Measurements from ENCODE around the gene BNC1. TPM values are rescaled to one million over a fixed set of nuclear protein-coding genes. Genes with fewer than 3 reads are reported as not detected.

Gene BNC1
- total and polyA plus RNA-seq, 2 experiments from 2014 or later: 23.1 to 24.3 TPM

GRCh38 chr15:83282776-83283137 lies 1.7 kb downstream of the BNC1 start:
- Histone ChIP-seq H2AFZ (peak overlapping the region; percentile 94), H3K4me3 (peak overlapping the region; percentile 72), H3K27ac (peak overlapping the region; percentile 56)

GRCh38 chr15:83282141-83282540 lies 2.3 kb downstream of the BNC1 start:
- Histone ChIP-seq H3K9me2 (replicated peaks; ENCODE audit: insufficient read depth) (no peaks in the 10 kb centered on the region), H4K20me1 (ENCODE audit: insufficient read depth, poor library complexity, severe bottlenecking) (no peaks in the 10 kb centered on the region), H3K79me2 (peaks cover 6% of the 10 kb centered on the region), H3K4me1 (ENCODE audit: insufficient read depth) (peaks cover 8% of the 10 kb centered on the region), H3K27ac (no peak overlapping the region), H3K27me3 (peaks cover 81% of the 10 kb centered on the region), H3K9me3 (ENCODE audit: low read depth) (no peaks in the 10 kb centered on the region), H3K4me2 (peak overlapping the region; percentile 90), H3K4me3 (no peak overlapping the region), H3K36me3 (replicated peaks; ENCODE audit: insufficient read depth, low read depth) (no peaks in the 10 kb centered on the region), H2AFZ (no peak overlapping the region)
- TF ChIP-seq CTCF (IDR thresholded peaks at IDR 0.05; ENCODE audit: poor library complexity): no peak
- TF ChIP-seq EZH2phosphoT487 (IDR thresholded peaks at IDR 0.05; ENCODE audit: low read depth, severe bottlenecking, unreplicated experiment): no peak
- TF ChIP-seq EZH2 (IDR thresholded peaks at IDR 0.05; ENCODE audit: borderline replicate concordance): no peak
- WGBS (ENCODE audit: low lambda C conversion rate, missing lambda C conversion rate): 89% methylated on average over 5 of the region's 5 CpGs
- DNase-seq (ENCODE audit: low spot score): no peak

More at GRCh38 chr15:83282776-83283137, 1.7 kb downstream of the BNC1 start:
- peaks cover 6% of the 10 kb centered on the region for H3K79me2 ChIP-seq
- WGBS (ENCODE audit: low lambda C conversion rate, missing lambda C conversion rate): 13% methylated on average over 9 of the region's 10 CpGs
- peak; percentile 45 for DNase-seq (ENCODE audit: low spot score)
- TF ChIP-seq EZH2 (IDR thresholded peaks at IDR 0.05; ENCODE audit: borderline replicate concordance) (no peak), EZH2phosphoT487 (IDR thresholded peaks at IDR 0.05; ENCODE audit: low read depth, severe bottlenecking, unreplicated experiment) (no peak), CTCF (IDR thresholded peaks at IDR 0.05; ENCODE audit: poor library complexity) (no peak)
- H3K4me2 ChIP-seq: peak overlapping the region; percentile 90
- H4K20me1 ChIP-seq (ENCODE audit: insufficient read depth, poor library complexity, severe bottlenecking): no peaks in the 10 kb centered on the region
- no peaks in the 10 kb centered on the region for H3K9me3 ChIP-seq (ENCODE audit: low read depth)
- H3K36me3 ChIP-seq (replicated peaks; ENCODE audit: insufficient read depth, low read depth): no peaks in the 10 kb centered on the region
- H3K9me2 ChIP-seq (replicated peaks; ENCODE audit: insufficient read depth): no peaks in the 10 kb centered on the region
- peaks cover 8% of the 10 kb centered on the region for H3K4me1 ChIP-seq (ENCODE audit: insufficient read depth)
- H3K27me3 ChIP-seq: peaks cover 84% of the 10 kb centered on the region

GRCh38 chr15:83278191-83278590 lies 6.3 kb downstream of the BNC1 start:
- peaks cover 10% of the 10 kb centered on the region for H3K79me2 ChIP-seq
- TF ChIP-seq EZH2 (IDR thresholded peaks at IDR 0.05; ENCODE audit: borderline replicate concordance) (no peak), CTCF (IDR thresholded peaks at IDR 0.05; ENCODE audit: poor library complexity) (no peak), EZH2phosphoT487 (IDR thresholded peaks at IDR 0.05; ENCODE audit: low read depth, severe bottlenecking, unreplicated experiment) (no peak)
- H3K9me2 ChIP-seq (replicated peaks; ENCODE audit: insufficient read depth): no peaks in the 10 kb centered on the region
- H3K4me2 ChIP-seq: no peak overlapping the region
- H2AFZ ChIP-seq: no peak overlapping the region
- no peak for DNase-seq (ENCODE audit: low spot score)
- H3K4me3 ChIP-seq: no peak overlapping the region
- H3K27me3 ChIP-seq: peaks cover 47% of the 10 kb centered on the region
- H3K4me1 ChIP-seq (ENCODE audit: insufficient read depth): peaks cover 3% of the 10 kb centered on the region
- H4K20me1 ChIP-seq (ENCODE audit: insufficient read depth, poor library complexity, severe bottlenecking): no peaks in the 10 kb centered on the region
- no peak overlapping the region for H3K27ac ChIP-seq
- H3K9me3 ChIP-seq (ENCODE audit: low read depth): no peaks in the 10 kb centered on the region
- H3K36me3 ChIP-seq (replicated peaks; ENCODE audit: insufficient read depth, low read depth): no peaks in the 10 kb centered on the region

- Histone ChIP-seq H3K27ac (no peak overlapping the region), H3K79me2 (peaks cover 10% of the 10 kb centered on the region), H3K4me3 (no peak overlapping the region), H3K9me3 (ENCODE audit: low read depth) (no peaks in the 10 kb centered on the region), H2AFZ (no peak overlapping the region), H3K9me2 (replicated peaks; ENCODE audit: insufficient read depth) (no peaks in the 10 kb centered on the region), H3K4me1 (ENCODE audit: insufficient read depth) (no peaks in the 10 kb centered on the region), H3K27me3 (peaks cover 32% of the 10 kb centered on the region), H3K36me3 (replicated peaks; ENCODE audit: insufficient read depth, low read depth) (no peaks in the 10 kb centered on the region), H3K4me2 (no peak overlapping the region), H4K20me1 (ENCODE audit: insufficient read depth, poor library complexity, severe bottlenecking) (no peaks in the 10 kb centered on the region)
- TF ChIP-seq EZH2phosphoT487 (IDR thresholded peaks at IDR 0.05; ENCODE audit: low read depth, severe bottlenecking, unreplicated experiment) (no peak), EZH2 (IDR thresholded peaks at IDR 0.05; ENCODE audit: borderline replicate concordance) (no peak), CTCF (IDR thresholded peaks at IDR 0.05; ENCODE audit: poor library complexity) (no peak)
- 74% methylated on average over 5 of the region's 5 CpGs for WGBS (ENCODE audit: low lambda C conversion rate, missing lambda C conversion rate)
- no peak for DNase-seq (ENCODE audit: low spot score)
Measured at GRCh38 chr15:83276661-83277060, 7.8 kb downstream of the BNC1 start.

Data from hepatocyte (in vitro differentiated cells).